AG04449 (cell line): ENCODE data around the gene ACSL3.

ENCODE experiments used
- CTCF ChIA-PET: fragments of 350-600 bp; formaldehyde crosslinking; extraction: SDS; loops from one replicate; lab custom pipeline; 2021; ENCODE audit warnings: antibody characterized with exemption; lab: Yijun Ruan, JAX
- POLR2A ChIA-PET: fragments of 400-600, 350-600 bp; formaldehyde crosslinking; extraction: SDS; loops from one replicate; lab custom pipeline; 2020; ENCODE audit warnings: antibody characterized with exemption, inconsistent platforms; lab: Yijun Ruan, JAX
- DNase-seq: peaks from one replicate; pipeline ENCODE4 v3.0.0-alpha.2; 2010; ENCODE audit warnings: low read depth, low spot score
- H3K4me3 ChIP-seq: 2 replicates; pipeline ENCODE4 v1.5.1; 2011; ENCODE audit warnings: low read depth, mild to moderate bottlenecking, control low read depth, low read length
- CTCF ChIP-seq: IDR thresholded peaks from one replicate; pipeline ENCODE4 v1.5.1; 2011; ENCODE audit warnings: mild to moderate bottlenecking, moderate library complexity, low read length, control low read depth, inconsistent platforms; ENCODE audit not compliant: insufficient read depth; ENCODE audit errors: missing control alignments

Gene ACSL3

DNA sequence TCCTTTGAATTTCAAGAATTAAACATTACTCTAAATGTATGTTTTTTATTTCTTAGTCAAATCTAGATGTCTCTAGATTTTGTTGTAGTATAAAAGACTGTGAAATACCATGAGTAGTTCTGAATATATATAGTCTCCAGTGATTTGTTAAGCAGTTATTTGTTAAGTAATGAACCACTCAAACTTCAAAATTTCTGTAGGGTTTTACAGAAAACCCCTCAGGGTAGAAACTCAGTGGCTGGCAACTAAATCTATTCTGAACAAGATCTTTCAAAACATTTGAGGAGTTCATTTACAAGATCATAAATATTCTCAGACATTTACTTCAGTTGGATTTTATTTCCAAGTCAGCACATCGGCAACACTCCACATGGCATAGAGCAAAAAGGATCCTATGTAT is 35.8 kb upstream of the ACSL3 start:
- no peak for TF ChIP-seq CTCF
- no peak overlapping the region for H3K4me3 ChIP-seq
- CTCF ChIA-PET: interaction anchor here (1.0 kb wide), 1 partner anchor 11 kb away, joined by 3 read pairs; no protein-coding TSS in a partner anchor
- POLR2A ChIA-PET: no interaction called here
- DNase-seq: no peak

DNA sequence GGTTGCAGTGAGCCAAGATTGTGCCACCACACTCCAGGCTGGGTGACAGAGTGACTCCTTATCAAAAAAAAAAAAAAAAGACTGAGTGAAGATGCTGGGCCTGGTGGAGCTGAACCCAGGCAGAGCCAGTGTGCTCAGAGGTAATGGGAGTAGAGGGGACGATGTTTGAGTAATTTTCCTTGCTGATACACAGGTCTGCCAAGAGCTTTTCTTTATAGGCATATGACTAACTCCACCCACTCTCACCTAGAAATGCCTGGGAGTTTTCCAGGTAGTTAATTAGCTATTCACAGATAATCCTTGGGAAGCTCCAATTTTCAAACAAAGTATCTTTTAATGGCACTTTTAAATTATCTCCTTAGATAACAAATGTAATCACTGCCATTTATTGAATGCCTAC is 33.4 kb upstream of the ACSL3 start:
- CTCF ChIA-PET: interaction anchor here (0.8 kb wide), 1 partner anchor 119 kb away, joined by 3 read pairs; no protein-coding TSS in a partner anchor
- TF ChIP-seq CTCF: no peak
- POLR2A ChIA-PET: no interaction called here
- no peak overlapping the region for H3K4me3 ChIP-seq
- no peak for DNase-seq

DNA sequence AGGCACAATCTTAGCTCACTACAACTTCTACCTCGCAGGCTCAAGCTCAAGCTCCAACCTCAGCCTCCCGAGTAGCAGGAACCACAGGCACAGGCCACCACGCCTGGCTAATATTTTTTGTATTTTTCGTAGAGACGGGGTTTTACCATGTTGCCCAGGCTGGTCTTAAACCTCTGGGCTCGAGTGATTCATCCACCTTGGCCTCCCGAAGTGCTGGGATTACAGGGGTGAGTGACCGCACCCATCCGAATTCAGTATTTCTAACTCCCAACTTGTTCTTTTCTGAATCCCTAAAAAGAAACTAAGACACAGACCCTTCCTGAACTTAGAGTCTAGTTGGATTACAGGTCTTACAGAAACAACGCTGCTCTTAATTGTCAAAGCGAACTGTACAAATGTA is 32.3 kb upstream of the ACSL3 start:
- DNase-seq: no peak
- no peak overlapping the region for H3K4me3 ChIP-seq
- POLR2A ChIA-PET: no interaction called here
- no peak for TF ChIP-seq CTCF
- CTCF ChIA-PET: no interaction called here

GRCh38 chr2:222830164-222830563 is 30.7 kb upstream of the ACSL3 start:
- no peak for TF ChIP-seq CTCF
- ChIA-PET CTCF (no interaction called here), POLR2A (no interaction called here)
- H3K4me3 ChIP-seq: no peak overlapping the region
- DNase-seq: no peak

- no peak overlapping the region for H3K4me3 ChIP-seq
- ChIA-PET CTCF (interaction anchor here (0.8 to 1.4 kb wide), 3 partner anchors 9 to 15 kb away, joined by 3 read pairs; no protein-coding TSS in a partner anchor), POLR2A (no interaction called here)
- TF ChIP-seq CTCF: no peak
- no peak for DNase-seq
Measured at GRCh38 chr2:222833410-222833809, 27.4 kb upstream of the ACSL3 start.

- CTCF ChIA-PET: interaction anchor here (0.9 kb wide), 1 partner anchor 145 kb away, joined by 3 read pairs; no protein-coding TSS in a partner anchor
- TF ChIP-seq CTCF: no peak
Measured at GRCh38 chr2:222835143-222835822, 25.6 kb upstream of the ACSL3 start.

More at GRCh38 chr2:222835143-222835822, 25.6 kb upstream of the ACSL3 start:
- POLR2A ChIA-PET: interaction anchor here (0.5 kb wide), 1 partner anchor 25 kb away, joined by 6 read pairs; no protein-coding TSS in a partner anchor
- no peak overlapping the region for H3K4me3 ChIP-seq
- no peak for DNase-seq
